Measurements from ENCODE around the gene SULT4A1. TPM values are rescaled to one million over a fixed set of nuclear protein-coding genes. Genes with fewer than 3 reads are reported as not detected.

SULT4A1 gene
- total and polyA plus RNA-seq, 2 of the 8 experiments (the other 6 are each of a cell fraction or from before 2014, with no cell fraction given) = 9.1 to 11.8 TPM

DNA sequence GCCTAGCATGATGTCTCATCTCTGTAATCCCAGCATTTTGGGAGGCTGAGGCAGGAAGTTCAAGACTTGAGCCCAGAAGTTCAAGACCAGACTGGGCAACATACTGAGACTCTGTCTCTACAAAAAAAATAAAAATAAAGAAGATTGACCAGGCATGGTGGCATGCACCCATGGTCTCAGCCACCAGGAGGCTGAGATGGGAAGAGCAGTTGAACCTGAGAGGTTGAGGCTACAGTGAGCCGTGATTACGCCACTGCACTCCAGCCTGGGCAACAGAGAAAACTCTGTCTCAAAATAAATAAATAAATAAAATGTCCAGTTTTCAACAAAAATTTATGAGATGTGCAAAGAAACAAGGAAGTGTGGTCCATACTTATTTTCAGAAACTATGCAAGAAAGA is 78.5 kb downstream of the SULT4A1 start:
- no peak overlapping the region for H3K18ac ChIP-seq (ENCODE audit: extremely low read depth, low read length)
- no peak overlapping the region for H2AFZ ChIP-seq (ENCODE audit: low read length)
- H4K20me1 ChIP-seq (replicated peaks in 1 of 2; ENCODE audit: control insufficient read depth in 1 of 2, insufficient read depth in 2 of 2, low read length in 2 of 2) = no peaks in the 10 kb centered on the region
- H3K27me3 ChIP-seq (replicated peaks in 1 of 4; ENCODE audit: control insufficient read depth in 3 of 4, extremely low read depth in 1 of 4, insufficient read depth in 3 of 4, low read length in 3 of 4) = no peaks in the 10 kb centered on the region; a peak in 1 of 7 replicates
- no peak overlapping the region for H2BK5ac ChIP-seq (ENCODE audit: low read depth, low read length)
- H4K8ac ChIP-seq (ENCODE audit: extremely low read depth, insufficient read depth, low read length) = no peak overlapping the region
- H3K4me3 ChIP-seq (ENCODE audit: extremely low read depth in 1 of 4, insufficient read depth in 2 of 4, low read depth in 3 of 4, low read length in 4 of 4) = no peak overlapping the region
- H3K27ac ChIP-seq (ENCODE audit: low read depth, low read length) = no peak overlapping the region
- 87% methylated on average over 2 of the region's 2 CpGs; no CpG with 5 or more reads in 1 of the 2 experiments for WGBS, 2 experiments (ENCODE audit: extremely low coverage in 1 of 2, insufficient coverage in 1 of 2, insufficient read length in 1 of 2, insufficient replicate concordance in 2 of 2, low coverage in 1 of 2, low lambda C conversion rate in 2 of 2, missing lambda C conversion rate in 1 of 2)
- H3K14ac ChIP-seq (ENCODE audit: insufficient read length) = no peak overlapping the region
- no peak overlapping the region for H3K23ac ChIP-seq (ENCODE audit: insufficient read length)
- no peaks in the 10 kb centered on the region for H3K9me3 ChIP-seq (ENCODE audit: insufficient read depth in 2 of 2, low read depth in 1 of 2, low read length in 1 of 2)
- H2BK120ac ChIP-seq (replicated peaks; ENCODE audit: low read depth, low read length) = no peak overlapping the region
- DNase-seq (ENCODE audit: low read depth in 1 of 2, low spot score in 2 of 2) (no peak), FAIRE-seq (no peak)
- H3K56ac ChIP-seq (replicated peaks; ENCODE audit: insufficient read length, low read depth, low read length) = no peak overlapping the region
- no peak overlapping the region for H3K4me2 ChIP-seq (ENCODE audit: insufficient read depth in 1 of 2, low read depth in 2 of 2, low read length in 2 of 2)
- H3K79me2 ChIP-seq (ENCODE audit: control insufficient read depth in 1 of 2, insufficient read depth in 2 of 2, low read length in 2 of 2) = no peaks in the 10 kb centered on the region
- no peaks in the 10 kb centered on the region for H3K36me3 ChIP-seq (ENCODE audit: control insufficient read depth in 2 of 4, insufficient read depth in 4 of 4, low read length in 3 of 4)
- TF ChIP-seq CEBPB (IDR thresholded peaks at IDR 0.05; ENCODE audit: low read depth, low read length) = peak; percentile 58; the same call in 1 of the 2 replicates
- peak; percentile 37 to 52; a peak in 3 of 4 replicates for TF ChIP-seq RAD21 (IDR thresholded peaks at IDR 0.05 in 1 of 2, conservative IDR thresholded peaks at IDR 0.05 in 1 of 2; ENCODE audit: low read depth in 2 of 2, low read length in 2 of 2)
- TF ChIP-seq RBBP5 (IDR thresholded peaks at IDR 0.05; ENCODE audit: borderline replicate concordance, low read depth, low read length) = no peak
- TF ChIP-seq, protein P1, sequence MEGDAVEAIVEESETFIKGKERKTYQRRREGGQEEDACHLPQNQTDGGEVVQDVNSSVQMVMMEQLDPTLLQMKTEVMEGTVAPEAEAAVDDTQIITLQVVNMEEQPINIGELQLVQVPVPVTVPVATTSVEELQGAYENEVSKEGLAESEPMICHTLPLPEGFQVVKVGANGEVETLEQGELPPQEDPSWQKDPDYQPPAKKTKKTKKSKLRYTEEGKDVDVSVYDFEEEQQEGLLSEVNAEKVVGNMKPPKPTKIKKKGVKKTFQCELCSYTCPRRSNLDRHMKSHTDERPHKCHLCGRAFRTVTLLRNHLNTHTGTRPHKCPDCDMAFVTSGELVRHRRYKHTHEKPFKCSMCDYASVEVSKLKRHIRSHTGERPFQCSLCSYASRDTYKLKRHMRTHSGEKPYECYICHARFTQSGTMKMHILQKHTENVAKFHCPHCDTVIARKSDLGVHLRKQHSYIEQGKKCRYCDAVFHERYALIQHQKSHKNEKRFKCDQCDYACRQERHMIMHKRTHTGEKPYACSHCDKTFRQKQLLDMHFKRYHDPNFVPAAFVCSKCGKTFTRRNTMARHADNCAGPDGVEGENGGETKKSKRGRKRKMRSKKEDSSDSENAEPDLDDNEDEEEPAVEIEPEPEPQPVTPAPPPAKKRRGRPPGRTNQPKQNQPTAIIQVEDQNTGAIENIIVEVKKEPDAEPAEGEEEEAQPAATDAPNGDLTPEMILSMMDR (IDR thresholded peaks at IDR 0.05; ENCODE audit: control extremely low read depth in 1 of 3, insufficient read depth in 1 of 3, low read depth in 1 of 3, low read length in 3 of 3) = peak; percentile 50 to 63 (median 51)
- H4K5ac ChIP-seq (ENCODE audit: insufficient read length, low read depth, low read length) = no peak overlapping the region
- ChIA-PET CTCF (ENCODE audit: partially characterized antibody) (interaction anchor here (0.7 to 3.7 kb wide), 6 partner anchors 12 to 396 kb away, joined by 3 to 23 read pairs (median 4); no protein-coding TSS in a partner anchor), POLR2A (ENCODE audit: partially characterized antibody) (no interaction called here)
- H3K4me1 ChIP-seq (replicated peaks in 1 of 4; ENCODE audit: control insufficient read depth in 3 of 4, insufficient read depth in 4 of 4, low read length in 3 of 4) = no peaks in the 10 kb centered on the region
- H3K9ac ChIP-seq (replicated peaks in 1 of 4; ENCODE audit: extremely low read depth in 1 of 4, low read depth in 3 of 4, low read length in 3 of 4) = no peak overlapping the region
- H3K23me2 ChIP-seq (ENCODE audit: low read depth, low read length) = no peaks in the 10 kb centered on the region
- no peaks in the 10 kb centered on the region for H3K79me1 ChIP-seq (ENCODE audit: low read depth, low read length)
- no peak overlapping the region for H4K91ac ChIP-seq (replicated peaks; ENCODE audit: insufficient read length, low read length)
- no peak overlapping the region for H2AK5ac ChIP-seq (ENCODE audit: low read depth, low read length)
- no peak overlapping the region for H2BK12ac ChIP-seq (ENCODE audit: low read depth, low read length)
- no peak overlapping the region for H3K4ac ChIP-seq (replicated peaks; ENCODE audit: insufficient read length, low read depth, low read length)
- no peak overlapping the region for H2BK15ac ChIP-seq (ENCODE audit: low read length)
- H2BK20ac ChIP-seq (ENCODE audit: low read length) = no peak overlapping the region
